Endodermal cell (in vitro differentiated cells): ENCODE results near the gene PARD3B. TPM values are rescaled to one million over a fixed set of nuclear protein-coding genes. Genes with fewer than 3 reads are reported as not detected.

Experiments
- DNase-seq: peaks from one replicate; pipeline ENCODE4 v3.0.0-alpha.2; 2017
- H3K27ac ChIP-seq: 2 replicates; pipeline ENCODE4 v1.5.1; 2013; ENCODE audit warnings: mild to moderate bottlenecking, low read depth, low read length, moderate library complexity
- H3K27me3 ChIP-seq: 2 replicates; pipeline ENCODE4 v1.6.1; 2013; ENCODE audit warnings: mild to moderate bottlenecking, low read length, moderate library complexity; ENCODE audit not compliant: insufficient read depth, control insufficient read depth, poor library complexity, severe bottlenecking
- H3K36me3 ChIP-seq: 2 replicates; pipeline ENCODE4 v1.7.0; 2013; ENCODE audit warnings: mild to moderate bottlenecking, low read length, moderate library complexity; ENCODE audit not compliant: control insufficient read depth, insufficient read depth
- H3K4me1 ChIP-seq: one replicate; pipeline ENCODE4 v1.7.0; 2013; ENCODE audit warnings: low read length; ENCODE audit not compliant: control insufficient read depth, insufficient read depth
- H3K4me3 ChIP-seq: 2 replicates; pipeline ENCODE4 v1.5.1; 2013; ENCODE audit warnings: mild to moderate bottlenecking, low read length, moderate library complexity
- H3K9ac ChIP-seq: 2 replicates; pipeline ENCODE4 v1.6.1; 2013; ENCODE audit warnings: mild to moderate bottlenecking, low read length, moderate library complexity; ENCODE audit not compliant: poor library complexity, severe bottlenecking; ENCODE audit errors: extremely low read depth
- H3K9me3 ChIP-seq: 2 replicates; pipeline ENCODE4 v1.6.1; 2013; ENCODE audit warnings: mild to moderate bottlenecking, low read length, moderate library complexity; ENCODE audit not compliant: control insufficient read depth
- H3K27ac Mint-ChIP-seq: 2 replicates; pipeline ENCODE4 v1.8.0; 2020; ENCODE audit warnings: mixed read lengths
- H3K27me3 Mint-ChIP-seq: 2 replicates; pipeline ENCODE4 v1.8.0; 2021; ENCODE audit warnings: mild to moderate bottlenecking, mixed read lengths; ENCODE audit not compliant: insufficient read depth
- H3K36me3 Mint-ChIP-seq: 2 replicates; pipeline ENCODE4 v1.8.0; 2020; ENCODE audit warnings: low read depth, mixed read lengths
- H3K4me1 Mint-ChIP-seq: 2 replicates; pipeline ENCODE4 v1.8.0; 2020; ENCODE audit warnings: mixed read lengths
- H3K4me3 Mint-ChIP-seq: 2 replicates; pipeline ENCODE4 v1.8.0; 2020; ENCODE audit warnings: mild to moderate bottlenecking, moderate library complexity, mixed read lengths
- H3K9me3 Mint-ChIP-seq: 2 replicates; pipeline ENCODE4 v1.8.0; 2020; ENCODE audit warnings: mild to moderate bottlenecking, mixed read lengths
- CTCF ChIP-seq: fragments of 200-600 bp; sonication (generic); conservative IDR thresholded peaks from 2 replicates; pipeline ENCODE4 v1.5.0; 2021; ENCODE audit warnings: antibody characterized with exemption, mild to moderate bottlenecking
- WGBS, 2 experiments: methylation state at CpG; one replicate each; pipeline versions ENCODE4 v1.1.5 to v1.1.7; 2013; ENCODE audit warnings: missing lambda C conversion rate in 2 of 2, mixed read lengths in 1 of 2; ENCODE audit not compliant: insufficient coverage in 1 of 2, insufficient read length in 1 of 2; 5-methylcytosine and 5-hydroxymethylcytosine counted together
- total RNA-seq, 2 donors: library from RNA; stranded (reverse); fragmentation: NEBNext Ultra II Directional in 1 of 2; extraction: Animal tissue kit (Norgen Biotek cat#: 25700) in 1 of 2; gene quantifications; 2 replicates in 1 of 2; 3 replicates in 1 of 2; pipeline ENCODE4 v1.2.1, GENCODE V29; 2021

PARD3B gene
- total RNA-seq, 2 donors from 2014 or later, result 2.5 to 5.6 TPM

GRCh38 chr2:205066081-205066480 lies 520.8 kb downstream of the PARD3B start:
- TF ChIP-seq CTCF, result no peak
- no peaks in the 10 kb centered on the region for H3K27me3 Mint-ChIP-seq
- Histone ChIP-seq H3K9me3 (no peaks in the 10 kb centered on the region), H3K4me1 (no peaks in the 10 kb centered on the region), H3K9ac (no peak overlapping the region), H3K27ac (no peak overlapping the region), H3K4me3 (no peak overlapping the region), H3K36me3 (no peaks in the 10 kb centered on the region), H3K27me3 (no peaks in the 10 kb centered on the region)
- no peak for DNase-seq
- H3K4me3 Mint-ChIP-seq, result no peak overlapping the region
- WGBS, 2 experiments, result 90 to 93% methylated on average over 2 to 5 of the region's 5 CpGs
- H3K36me3 Mint-ChIP-seq, result no peaks in the 10 kb centered on the region
- H3K9me3 Mint-ChIP-seq, result no peaks in the 10 kb centered on the region
- H3K27ac Mint-ChIP-seq, result no peak overlapping the region
- peaks cover 7% of the 10 kb centered on the region for H3K4me1 Mint-ChIP-seq

- Histone ChIP-seq H3K27ac (no peak overlapping the region), H3K36me3 (no peaks in the 10 kb centered on the region), H3K4me1 (no peaks in the 10 kb centered on the region), H3K9me3 (no peaks in the 10 kb centered on the region), H3K9ac (no peak overlapping the region), H3K4me3 (no peak overlapping the region), H3K27me3 (no peaks in the 10 kb centered on the region)
- Mint-ChIP-seq H3K27ac (no peak overlapping the region), H3K4me3 (no peak overlapping the region), H3K9me3 (no peaks in the 10 kb centered on the region), H3K36me3 (no peaks in the 10 kb centered on the region), H3K4me1 (peaks cover 4% of the 10 kb centered on the region), H3K27me3 (no peaks in the 10 kb centered on the region)
- no peak for TF ChIP-seq CTCF
- whole genome bisulfite sequencing, 2 experiments, result 88 to 100% methylated on average over 1 of the region's 1 CpG
- DNase-seq, result no peak
Measured at GRCh38 chr2:205069928-205070327, 524.7 kb downstream of the PARD3B start.

- Histone ChIP-seq H3K27ac (no peak overlapping the region), H3K27me3 (no peaks in the 10 kb centered on the region), H3K36me3 (no peaks in the 10 kb centered on the region), H3K9me3 (no peaks in the 10 kb centered on the region), H3K4me3 (no peak overlapping the region), H3K4me1 (no peaks in the 10 kb centered on the region), H3K9ac (no peak overlapping the region)
- Mint-ChIP-seq H3K36me3 (no peaks in the 10 kb centered on the region), H3K27ac (no peak overlapping the region), H3K9me3 (no peaks in the 10 kb centered on the region), H3K4me1 (peaks cover 4% of the 10 kb centered on the region), H3K27me3 (no peaks in the 10 kb centered on the region), H3K4me3 (no peak overlapping the region)
- DNase-seq, result no peak
- 89% methylated on average over 1 of the region's 1 CpG; no CpG with 5 or more reads in 1 of the 2 experiments for WGBS, 2 experiments
- TF ChIP-seq CTCF, result no peak
Measured at GRCh38 chr2:205070889-205071288, 525.6 kb downstream of the PARD3B start.
